Activated naive CD8-positive, alpha-beta T cell treated with anti-CD3 and anti-CD28 coated beads, Interleukin-2, amount 10 ng/mL, durations not matched to agents 7 days and 5 days (primary cell): ENCODE data around the gene RABGAP1L. TPM values are rescaled to one million over a fixed set of nuclear protein-coding genes. Genes with fewer than 3 reads are reported as not detected.

ENCODE experiments used
- ATAC-seq: fragments of 150-1000 bp; cut with Tn5 transposase; one replicate; pipeline ENCODE4 v1.10.0; 2021; ENCODE audit warnings: low read depth, moderate library complexity
- POLR2A ChIA-PET: fragments of 350-600 bp; sonication (Branson Sonifier 250); formaldehyde crosslinking; loops from one replicate; lab custom pipeline; 2021; ENCODE audit warnings: antibody characterized with exemption; lab: Charles Lee
- DNase-seq: peaks from one replicate; pipeline ENCODE4 v3.0.0; 2021
- H3K27ac Mint-ChIP-seq: one replicate; pipeline ENCODE4 v1.8.0; 2022; ENCODE audit warnings: mild to moderate bottlenecking, mixed read lengths
- H3K27me3 Mint-ChIP-seq: one replicate; pipeline ENCODE4 v1.8.0; 2022; ENCODE audit warnings: mild to moderate bottlenecking, moderate library complexity, mixed read lengths
- H3K36me3 Mint-ChIP-seq: one replicate; pipeline ENCODE4 v1.8.0; 2021; ENCODE audit warnings: mild to moderate bottlenecking, mixed read lengths
- H3K4me1 Mint-ChIP-seq: one replicate; pipeline ENCODE4 v1.8.0; 2021; ENCODE audit warnings: mixed read lengths
- H3K4me3 Mint-ChIP-seq: one replicate; pipeline ENCODE4 v1.8.0; 2022; ENCODE audit warnings: mild to moderate bottlenecking, moderate library complexity, mixed read lengths
- H3K9me3 Mint-ChIP-seq: one replicate; pipeline ENCODE4 v1.8.0; 2021; ENCODE audit warnings: mixed read lengths
- total RNA-seq, 2 experiments: library from RNA; stranded (reverse); gene quantifications; one replicate each; pipeline ENCODE4 v1.2.3, GENCODE V29; 2021

The RABGAP1L gene
- total RNA-seq, 2 experiments from 2014 or later: 64.8 to 69.9 TPM

GRCh38 chr1:174953285-174954072 lies 794.2 kb downstream of the RABGAP1L start:
- H3K27ac Mint-ChIP-seq: no peak overlapping the region
- peaks cover 2% of the 10 kb centered on the region for H3K36me3 Mint-ChIP-seq
- H3K9me3 Mint-ChIP-seq: no peaks in the 10 kb centered on the region
- POLR2A ChIA-PET: interaction anchor here (0.6 kb wide), 1 partner anchor 30 kb away, joined by 4 read pairs; no protein-coding TSS in a partner anchor
- ATAC-seq (no peak), DNase-seq (no peak)
- peaks cover 14% of the 10 kb centered on the region for H3K4me1 Mint-ChIP-seq
- peaks cover 2% of the 10 kb centered on the region for H3K27me3 Mint-ChIP-seq
- no peak overlapping the region for H3K4me3 Mint-ChIP-seq

GRCh38 chr1:174954073-174954460 lies 794.7 kb downstream of the RABGAP1L start:
- Mint-ChIP-seq H3K27ac (no peak overlapping the region), H3K4me1 (peaks cover 15% of the 10 kb centered on the region)

GRCh38 chr1:174954671-174955669 lies 795.6 kb downstream of the RABGAP1L start:
- ATAC-seq (no peak), DNase-seq (no peak)
- POLR2A ChIA-PET: no interaction called here
- Mint-ChIP-seq H3K36me3 (peaks cover 2% of the 10 kb centered on the region), H3K27ac (no peak overlapping the region), H3K4me3 (no peak overlapping the region), H3K27me3 (no peaks in the 10 kb centered on the region), H3K4me1 (peaks cover 15% of the 10 kb centered on the region), H3K9me3 (no peaks in the 10 kb centered on the region)

More at GRCh38 chr1:174954073-174954460, 794.7 kb downstream of the RABGAP1L start:
- H3K4me3 Mint-ChIP-seq: no peak overlapping the region
- H3K27me3 Mint-ChIP-seq: peaks cover 2% of the 10 kb centered on the region
- no peaks in the 10 kb centered on the region for H3K9me3 Mint-ChIP-seq
- POLR2A ChIA-PET: interaction anchor here (0.6 kb wide), 1 partner anchor 31 kb away, joined by 4 read pairs; no protein-coding TSS in a partner anchor
- H3K36me3 Mint-ChIP-seq: peaks cover 2% of the 10 kb centered on the region
- ATAC-seq (no peak), DNase-seq (no peak)

GRCh38 chr1:174956086-174956485 lies 796.8 kb downstream of the RABGAP1L start:
- Mint-ChIP-seq H3K9me3 (no peaks in the 10 kb centered on the region), H3K27ac (no peak overlapping the region), H3K4me1 (peaks cover 15% of the 10 kb centered on the region), H3K27me3 (no peaks in the 10 kb centered on the region), H3K36me3 (peaks cover 4% of the 10 kb centered on the region), H3K4me3 (no peak overlapping the region)
- POLR2A ChIA-PET: interaction anchor here (0.7 kb wide), 1 partner anchor 52 kb away, joined by 4 read pairs; no protein-coding TSS in a partner anchor
- no peak for ATAC-seq
- DNase-seq: no peak

GRCh38 chr1:174956976-174957375 lies 797.7 kb downstream of the RABGAP1L start:
- Mint-ChIP-seq H3K27ac (no peak overlapping the region), H3K9me3 (no peaks in the 10 kb centered on the region), H3K36me3 (peaks cover 4% of the 10 kb centered on the region), H3K4me3 (no peak overlapping the region), H3K4me1 (peaks cover 15% of the 10 kb centered on the region), H3K27me3 (no peaks in the 10 kb centered on the region)
- ATAC-seq (no peak), DNase-seq (no peak)
- POLR2A ChIA-PET: interaction anchor here (0.7 to 1.6 kb wide), 2 partner anchors 43 to 695 kb away, joined by 3 to 8 read pairs; partner anchors contain the start of gene CACYBP

GRCh38 chr1:174957829-174958228 lies 798.5 kb downstream of the RABGAP1L start:
- H3K4me3 Mint-ChIP-seq: peak overlapping the region; percentile 80
- H3K27me3 Mint-ChIP-seq: no peaks in the 10 kb centered on the region
- H3K4me1 Mint-ChIP-seq: peaks cover 15% of the 10 kb centered on the region
- ATAC-seq (peak; percentile 63), DNase-seq (no peak)
- POLR2A ChIA-PET: interaction anchor here (0.6 to 1.6 kb wide), 2 partner anchors 42 to 920 kb away, joined by 3 to 8 read pairs; partner anchors contain the start of gene CACYBP
- peak overlapping the region; percentile 78 for H3K27ac Mint-ChIP-seq
- no peaks in the 10 kb centered on the region for H3K9me3 Mint-ChIP-seq
- peaks cover 4% of the 10 kb centered on the region for H3K36me3 Mint-ChIP-seq

GRCh38 chr1:174958396-174958795 lies 799.1 kb downstream of the RABGAP1L start:
- peaks cover 4% of the 10 kb centered on the region for H3K36me3 Mint-ChIP-seq
- no peaks in the 10 kb centered on the region for H3K27me3 Mint-ChIP-seq
- H3K9me3 Mint-ChIP-seq: no peaks in the 10 kb centered on the region
- POLR2A ChIA-PET: interaction anchor here (0.6 to 1.6 kb wide), 2 partner anchors 41 to 920 kb away, joined by 3 to 8 read pairs; partner anchors contain the start of gene CACYBP
- ATAC-seq (no peak), DNase-seq (no peak)
- peaks cover 15% of the 10 kb centered on the region for H3K4me1 Mint-ChIP-seq
- peak overlapping the region; percentile 80 for H3K4me3 Mint-ChIP-seq
- H3K27ac Mint-ChIP-seq: peak overlapping the region; percentile 78

GRCh38 chr1:174960362-174960761 lies 801.0 kb downstream of the RABGAP1L start:
- peaks cover 27% of the 10 kb centered on the region for H3K4me1 Mint-ChIP-seq
- POLR2A ChIA-PET: no interaction called here

GRCh38 chr1:174963529-174964125 lies 804.3 kb downstream of the RABGAP1L start:
- no peak overlapping the region for H3K4me3 Mint-ChIP-seq
- DNase-seq (no peak), ATAC-seq (no peak)
- no peak overlapping the region for H3K27ac Mint-ChIP-seq
- peaks cover 1% of the 10 kb centered on the region for H3K36me3 Mint-ChIP-seq
- H3K4me1 Mint-ChIP-seq: peaks cover 37% of the 10 kb centered on the region
- H3K9me3 Mint-ChIP-seq: no peaks in the 10 kb centered on the region
- POLR2A ChIA-PET: interaction anchor here (1.1 to 2.0 kb wide), 3 partner anchors 36 to 164 kb away, joined by 5 to 7 read pairs (median 6); partner anchors contain the start of genes CACYBP and MRPS14
- no peaks in the 10 kb centered on the region for H3K27me3 Mint-ChIP-seq

More at GRCh38 chr1:174960362-174960761, 801.0 kb downstream of the RABGAP1L start:
- Mint-ChIP-seq H3K27me3 (no peaks in the 10 kb centered on the region), H3K27ac (no peak overlapping the region), H3K36me3 (peaks cover 4% of the 10 kb centered on the region), H3K9me3 (no peaks in the 10 kb centered on the region), H3K4me3 (no peak overlapping the region)
- no peak for ATAC-seq
- DNase-seq: no peak

GRCh38 chr1:174964261-174964971 lies 805.1 kb downstream of the RABGAP1L start:
- DNase-seq (no peak), ATAC-seq (peak; percentile 71)
- H3K4me3 Mint-ChIP-seq: peak overlapping the region; percentile 85
- peaks cover 45% of the 10 kb centered on the region for H3K4me1 Mint-ChIP-seq
- POLR2A ChIA-PET: interaction anchor here (1.1 to 2.0 kb wide), 3 partner anchors 35 to 165 kb away, joined by 5 to 7 read pairs (median 6); partner anchors contain the start of genes CACYBP and MRPS14
- peak overlapping the region; percentile 85 for H3K27ac Mint-ChIP-seq
- H3K36me3 Mint-ChIP-seq: peaks cover 1% of the 10 kb centered on the region
- H3K9me3 Mint-ChIP-seq: no peaks in the 10 kb centered on the region
- no peaks in the 10 kb centered on the region for H3K27me3 Mint-ChIP-seq

- H3K36me3 Mint-ChIP-seq: peaks cover 1% of the 10 kb centered on the region
- no peaks in the 10 kb centered on the region for H3K27me3 Mint-ChIP-seq
- no peaks in the 10 kb centered on the region for H3K9me3 Mint-ChIP-seq
- peak overlapping the region; percentile 85 for H3K27ac Mint-ChIP-seq
- ATAC-seq (peak; percentile 11), DNase-seq (no peak)
- POLR2A ChIA-PET: interaction anchor here (0.6 to 7.4 kb wide), 4 partner anchors 24 to 165 kb away, joined by 3 to 72 read pairs (median 6); partner anchors contain the start of genes CACYBP and MRPS14
- peak overlapping the region; percentile 85 for H3K4me3 Mint-ChIP-seq
- H3K4me1 Mint-ChIP-seq: peaks cover 49% of the 10 kb centered on the region
These were observed 805.6 kb downstream of the RABGAP1L start for GRCh38 chr1:174964972-174965361.
